ENCODE results near the gene WSB1. TPM values are rescaled to one million over a fixed set of nuclear protein-coding genes. Genes with fewer than 3 reads are reported as not detected.

The WSB1 gene
- total RNA-seq, 1 experiment from 2014 or later, result 93.1 TPM

GRCh38 chr17:27339198-27339835, 45.4 kb downstream of the WSB1 start:
- intact Hi-C loops (cut with micrococcal nuclease), result no loop called here
- POLR2A ChIA-PET, result no interaction called here

GRCh38 chr17:27339836-27340550, 46.1 kb downstream of the WSB1 start:
- DNase-seq (ENCODE audit: unreplicated experiment), result peak; percentile 72
- Mint-ChIP-seq H3K9me3 (ENCODE audit: unreplicated experiment) (no peaks in the 10 kb centered on the region), H3K4me3 (ENCODE audit: unreplicated experiment) (no peak overlapping the region), H3K4me1 (ENCODE audit: insufficient read depth, unreplicated experiment) (peaks cover 12% of the 10 kb centered on the region), H3K27ac (ENCODE audit: low read depth, unreplicated experiment) (no peak overlapping the region), H3K27me3 (ENCODE audit: insufficient read depth, unreplicated experiment) (no peaks in the 10 kb centered on the region), H3K36me3 (ENCODE audit: insufficient read depth, unreplicated experiment) (no peaks in the 10 kb centered on the region)
- ChIA-PET CTCF (interaction anchor here (0.5 to 1.5 kb wide), 8 partner anchors 36 to 470 kb away, joined by 3 to 4 read pairs (median 3); no protein-coding TSS in a partner anchor), POLR2A (interaction anchor here (0.8 to 1.5 kb wide), 3 partner anchors 16 to 46 kb away, joined by 3 to 5 read pairs (median 3); partner anchors contain the start of gene WSB1)
- no peak for TF ChIP-seq CTCF (IDR thresholded peaks at IDR 0.05; ENCODE audit: unreplicated experiment)
- intact Hi-C loops (cut with micrococcal nuclease), result no loop called here
- BruUV-seq (replicated peaks), result no TSS peak

More at GRCh38 chr17:27339198-27339835, 45.4 kb downstream of the WSB1 start:
- no peak for DNase-seq (ENCODE audit: unreplicated experiment)
- no peak for TF ChIP-seq CTCF (IDR thresholded peaks at IDR 0.05; ENCODE audit: unreplicated experiment)
- Mint-ChIP-seq H3K4me3 (ENCODE audit: unreplicated experiment) (no peak overlapping the region), H3K27me3 (ENCODE audit: insufficient read depth, unreplicated experiment) (no peaks in the 10 kb centered on the region), H3K9me3 (ENCODE audit: unreplicated experiment) (no peaks in the 10 kb centered on the region), H3K36me3 (ENCODE audit: insufficient read depth, unreplicated experiment) (no peaks in the 10 kb centered on the region), H3K4me1 (ENCODE audit: insufficient read depth, unreplicated experiment) (peaks cover 12% of the 10 kb centered on the region), H3K27ac (ENCODE audit: low read depth, unreplicated experiment) (no peak overlapping the region)
- BruUV-seq (replicated peaks), result no TSS peak
- CTCF ChIA-PET, result interaction anchor here (0.7 to 1.5 kb wide), 2 partner anchors 313 to 470 kb away, joined by 3 to 4 read pairs; no protein-coding TSS in a partner anchor

GRCh38 chr17:27340575-27340974, 46.7 kb downstream of the WSB1 start:
- intact Hi-C loops (cut with micrococcal nuclease), result no loop called here
- DNase-seq (ENCODE audit: unreplicated experiment), result no peak
- TF ChIP-seq CTCF (IDR thresholded peaks at IDR 0.05; ENCODE audit: unreplicated experiment), result no peak
- Mint-ChIP-seq H3K4me3 (ENCODE audit: unreplicated experiment) (no peak overlapping the region), H3K27me3 (ENCODE audit: insufficient read depth, unreplicated experiment) (no peaks in the 10 kb centered on the region), H3K4me1 (ENCODE audit: insufficient read depth, unreplicated experiment) (peaks cover 12% of the 10 kb centered on the region), H3K9me3 (ENCODE audit: unreplicated experiment) (no peaks in the 10 kb centered on the region), H3K27ac (ENCODE audit: low read depth, unreplicated experiment) (no peak overlapping the region), H3K36me3 (ENCODE audit: insufficient read depth, unreplicated experiment) (no peaks in the 10 kb centered on the region)
- POLR2A ChIA-PET, result interaction anchor here (0.8 to 1.5 kb wide), 4 partner anchors 17 to 47 kb away, joined by 3 to 5 read pairs (median 3); partner anchors contain the start of gene WSB1
- CTCF ChIA-PET, result interaction anchor here (0.5 to 1.5 kb wide), 7 partner anchors 36 to 311 kb away, joined by 3 to 4 read pairs (median 3); no protein-coding TSS in a partner anchor
- no TSS peak for BruUV-seq (replicated peaks)

GRCh38 chr17:27341041-27341471, 47.1 kb downstream of the WSB1 start:
- ChIA-PET CTCF (interaction anchor here (0.6 to 1.6 kb wide), 8 partner anchors 104 to 415 kb away, joined by 3 to 4 read pairs (median 3); no protein-coding TSS in a partner anchor), POLR2A (interaction anchor here (1.0 to 1.5 kb wide), 3 partner anchors 26 to 47 kb away, joined by 3 to 5 read pairs (median 3); partner anchors contain the start of gene WSB1)
- intact Hi-C loops (cut with micrococcal nuclease), result no loop called here
- Mint-ChIP-seq H3K9me3 (ENCODE audit: unreplicated experiment) (no peaks in the 10 kb centered on the region), H3K4me3 (ENCODE audit: unreplicated experiment) (no peak overlapping the region), H3K27ac (ENCODE audit: low read depth, unreplicated experiment) (no peak overlapping the region), H3K4me1 (ENCODE audit: insufficient read depth, unreplicated experiment) (peaks cover 11% of the 10 kb centered on the region), H3K27me3 (ENCODE audit: insufficient read depth, unreplicated experiment) (no peaks in the 10 kb centered on the region), H3K36me3 (ENCODE audit: insufficient read depth, unreplicated experiment) (no peaks in the 10 kb centered on the region)
- TF ChIP-seq CTCF (IDR thresholded peaks at IDR 0.05; ENCODE audit: unreplicated experiment), result no peak
- no peak for DNase-seq (ENCODE audit: unreplicated experiment)
- no TSS peak for BruUV-seq (replicated peaks)
